ENCODE data around the gene KRTAP10-8. TPM values are rescaled to one million over a fixed set of nuclear protein-coding genes. Genes with fewer than 3 reads are reported as not detected.
"Not testable (repeated sequence)": the region's sequence is repeated elsewhere in the genome, so short reads cannot be mapped to it uniquely, and the experiment has no call there.

Gene KRTAP10-8
- total RNA-seq, 1 experiment from 2014 or later: not detected

GRCh38 chr21:44598061-44598460, 13.8 kb upstream of the KRTAP10-8 start:
- DNase-seq (ENCODE audit: low read depth): no peak

GRCh38 chr21:44599264-44600029, 12.4 kb upstream of the KRTAP10-8 start:
- no peak for DNase-seq (ENCODE audit: low read depth)

- not testable (repeated sequence) for DNase-seq (ENCODE audit: low read depth)
Observed at GRCh38 chr21:44600118-44600978, 11.5 kb upstream of the KRTAP10-8 start, which contains the start of gene KRTAP10-7. Gene KRTAP10-7, plus strand, starts transcription at chr21:44600597. Its CDS starts 25 bp downstream, at chr21:44600622.

GRCh38 chr21:44601091-44601490, 10.8 kb upstream of the KRTAP10-8 start:
- DNase-seq (ENCODE audit: low read depth): peak; percentile 63

GRCh38 chr21:44601596-44602462, 10.1 kb upstream of the KRTAP10-8 start:
- DNase-seq (ENCODE audit: low read depth): no peak

- DNase-seq (ENCODE audit: low read depth): no peak
Observed at GRCh38 chr21:44602463-44602850, 9.4 kb upstream of the KRTAP10-8 start.

GRCh38 chr21:44603109-44603875, 8.6 kb upstream of the KRTAP10-8 start:
- DNase-seq (ENCODE audit: low read depth): no peak

- DNase-seq (ENCODE audit: low read depth): no peak
Observed at GRCh38 chr21:44603911-44604310, 8.0 kb upstream of the KRTAP10-8 start.

- no peak for DNase-seq (ENCODE audit: low read depth)
Observed at GRCh38 chr21:44606495-44606894, 5.4 kb upstream of the KRTAP10-8 start.

GRCh38 chr21:44609193-44609592, 2.7 kb upstream of the KRTAP10-8 start:
- no peak for DNase-seq (ENCODE audit: low read depth)

- DNase-seq (ENCODE audit: low read depth): not testable (repeated sequence)
Observed at GRCh38 chr21:44610157-44610843, 1.6 kb upstream of the KRTAP10-8 start.

- DNase-seq (ENCODE audit: low read depth): no peak
Observed at GRCh38 chr21:44611551-44611950, 328 bp upstream of the KRTAP10-8 start.

- no peak for DNase-seq (ENCODE audit: low read depth)
Observed at GRCh38 chr21:44612669-44613229, 870 bp downstream of the KRTAP10-8 start.

GRCh38 chr21:44613386-44614155, 1.7 kb downstream of the KRTAP10-8 start:
- DNase-seq (ENCODE audit: low read depth): no peak

GRCh38 chr21:44614161-44614631, 2.3 kb downstream of the KRTAP10-8 start:
- DNase-seq (ENCODE audit: low read depth): no peak

- no peak for DNase-seq (ENCODE audit: low read depth)
Observed at GRCh38 chr21:44614961-44615391, 3.1 kb downstream of the KRTAP10-8 start.

GRCh38 chr21:44615466-44615865, 3.6 kb downstream of the KRTAP10-8 start:
- DNase-seq (ENCODE audit: low read depth): no peak

- no peak for DNase-seq (ENCODE audit: low read depth)
Observed at GRCh38 chr21:44615911-44616590, 4.2 kb downstream of the KRTAP10-8 start.
